ENCODE data around the gene PKP1. TPM values are rescaled to one million over a fixed set of nuclear protein-coding genes. Genes with fewer than 3 reads are reported as not detected.

PKP1 gene
- total RNA-seq, 4 donors from 2014 or later = 0.11 to 0.94 (median 0.54) TPM; not detected in 1

DNA sequence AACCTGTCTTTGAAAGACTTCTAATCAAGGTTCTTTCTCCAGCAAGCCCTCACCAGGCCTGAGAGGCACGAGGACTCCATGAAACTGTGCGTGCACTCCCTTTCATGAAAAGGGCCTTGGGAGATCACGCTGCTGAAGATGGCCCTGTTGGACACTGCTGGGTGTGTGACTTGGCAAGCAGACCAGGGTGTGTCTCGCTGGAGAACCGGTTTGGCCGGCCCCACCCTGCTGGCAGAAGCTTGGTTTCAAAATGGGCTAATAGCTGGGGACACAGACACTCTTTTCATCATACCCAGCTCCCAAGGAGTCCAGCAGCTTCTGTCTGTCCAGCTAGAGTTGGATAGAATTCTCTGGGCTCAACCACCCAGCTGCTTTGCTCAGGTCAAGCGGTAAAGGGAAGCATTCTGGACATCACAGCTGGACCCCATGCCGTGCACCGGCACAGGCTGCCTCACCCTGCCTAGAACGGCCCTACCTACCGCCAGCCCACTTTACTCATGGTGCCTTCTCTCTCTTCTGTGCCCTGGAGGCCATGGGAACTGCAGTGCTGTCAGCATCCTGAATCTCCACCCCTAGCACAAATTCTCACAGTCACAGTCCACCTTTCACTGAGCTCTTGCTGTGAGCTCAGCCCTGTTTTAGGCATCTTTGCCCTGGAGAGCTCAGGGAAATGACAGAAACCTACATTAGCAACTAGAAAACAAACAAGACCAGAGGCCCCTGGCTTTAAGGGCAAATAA, 24.6 kb downstream of the PKP1 start:
- no peak overlapping the region for H3K27ac ChIP-seq
- no peaks in the 10 kb centered on the region for H3K27me3 ChIP-seq
- no peaks in the 10 kb centered on the region for H3K9me3 ChIP-seq
- H3K4me1 ChIP-seq = peaks cover 7 to 64% of the 10 kb centered on the region in 2 donors
- intact Hi-C loops (cut with DNase I) = no loop called here
- 79 to 83% methylated on average over 1 to 11 of the region's 11 CpGs for WGBS, 2 donors
- TF ChIP-seq, protein P1, sequence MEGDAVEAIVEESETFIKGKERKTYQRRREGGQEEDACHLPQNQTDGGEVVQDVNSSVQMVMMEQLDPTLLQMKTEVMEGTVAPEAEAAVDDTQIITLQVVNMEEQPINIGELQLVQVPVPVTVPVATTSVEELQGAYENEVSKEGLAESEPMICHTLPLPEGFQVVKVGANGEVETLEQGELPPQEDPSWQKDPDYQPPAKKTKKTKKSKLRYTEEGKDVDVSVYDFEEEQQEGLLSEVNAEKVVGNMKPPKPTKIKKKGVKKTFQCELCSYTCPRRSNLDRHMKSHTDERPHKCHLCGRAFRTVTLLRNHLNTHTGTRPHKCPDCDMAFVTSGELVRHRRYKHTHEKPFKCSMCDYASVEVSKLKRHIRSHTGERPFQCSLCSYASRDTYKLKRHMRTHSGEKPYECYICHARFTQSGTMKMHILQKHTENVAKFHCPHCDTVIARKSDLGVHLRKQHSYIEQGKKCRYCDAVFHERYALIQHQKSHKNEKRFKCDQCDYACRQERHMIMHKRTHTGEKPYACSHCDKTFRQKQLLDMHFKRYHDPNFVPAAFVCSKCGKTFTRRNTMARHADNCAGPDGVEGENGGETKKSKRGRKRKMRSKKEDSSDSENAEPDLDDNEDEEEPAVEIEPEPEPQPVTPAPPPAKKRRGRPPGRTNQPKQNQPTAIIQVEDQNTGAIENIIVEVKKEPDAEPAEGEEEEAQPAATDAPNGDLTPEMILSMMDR (IDR thresholded peaks at IDR 0.05) = no peak
- TF ChIP-seq POLR2A (IDR thresholded peaks at IDR 0.05) = no peak
- DNase-seq = peak in 1 of 2 donors; percentile 30
- no peaks in the 10 kb centered on the region for H3K36me3 ChIP-seq
- no peak overlapping the region for H3K4me3 ChIP-seq (replicated peaks in 1 of 3)

DNA sequence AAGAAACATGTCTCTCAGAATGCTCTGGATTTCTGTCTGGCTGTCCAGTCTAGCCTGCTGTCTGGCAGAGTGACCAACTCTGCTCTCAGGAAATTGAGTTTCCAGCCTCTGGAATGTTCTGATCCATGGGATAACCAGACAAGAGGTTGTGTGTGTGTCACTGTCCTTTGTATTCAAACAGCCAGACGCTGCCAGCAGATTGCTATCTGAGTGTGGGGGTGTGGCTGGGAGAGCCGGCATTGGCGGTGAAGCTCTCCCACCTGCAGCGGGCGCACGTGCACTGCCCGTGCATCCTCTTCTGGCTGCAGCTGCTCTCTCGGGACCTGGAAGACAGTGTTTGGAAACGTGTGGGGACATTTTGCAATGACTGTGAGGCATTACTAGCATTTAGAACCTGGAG, 26.1 kb downstream of the PKP1 start:
- Histone ChIP-seq H3K9me3 (no peaks in the 10 kb centered on the region), H3K4me3 (replicated peaks in 1 of 3) (no peak overlapping the region), H3K36me3 (no peaks in the 10 kb centered on the region), H3K27me3 (no peaks in the 10 kb centered on the region), H3K4me1 (peaks cover 7 to 55% of the 10 kb centered on the region in 2 donors), H3K27ac (peak overlapping the region in 2 of 3 donors; percentile 31 to 45)
- TF ChIP-seq, protein P1 (IDR thresholded peaks at IDR 0.05) = peak in 3 of 6 experiments; percentile 27 to 39 (median 28)
- TF ChIP-seq POLR2A (IDR thresholded peaks at IDR 0.05) = no peak
- DNase-seq = peak; percentile 84 to 88
- WGBS, 2 donors = 3 to 4% methylated on average over 8 to 9 of the region's 9 CpGs
- intact Hi-C loops (cut with DNase I) = no loop called here

DNA sequence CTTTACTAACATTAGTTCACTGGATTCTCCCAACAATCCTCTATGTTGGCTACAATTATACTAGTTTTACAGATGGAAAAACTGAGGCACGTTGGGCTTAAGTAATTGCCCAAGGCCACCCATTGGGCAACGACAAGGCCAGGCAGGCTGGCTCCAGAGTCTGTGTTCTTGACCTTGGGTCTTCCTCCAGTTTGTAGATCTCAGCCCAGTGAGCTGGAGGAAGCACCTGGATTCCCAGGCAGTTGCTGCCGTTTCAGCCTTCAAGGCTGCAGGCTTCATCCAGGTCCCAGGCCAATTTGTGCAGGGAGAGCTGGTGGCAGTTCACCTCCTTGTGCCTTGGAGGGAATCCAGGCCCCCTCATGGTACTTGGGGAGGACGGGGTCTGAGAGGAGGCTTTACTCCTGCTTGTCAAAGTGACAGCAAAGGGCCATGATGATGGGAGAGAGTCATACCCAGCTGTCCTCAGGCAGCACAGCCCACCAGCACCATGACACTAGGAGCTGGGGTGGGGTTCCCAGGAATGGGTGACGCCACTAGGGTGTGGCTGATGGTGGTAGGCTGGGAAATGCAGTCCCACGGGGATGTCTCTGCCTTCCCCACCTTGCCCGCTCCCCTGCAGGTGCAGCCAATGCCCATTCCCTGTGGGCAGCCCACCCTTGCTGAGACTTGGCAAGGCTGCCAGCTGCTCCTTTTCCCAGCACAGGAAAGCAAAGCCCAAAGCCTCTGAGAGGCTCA, 27.1 kb downstream of the PKP1 start:
- 73 to 76% methylated on average over 5 to 7 of the region's 7 CpGs for WGBS, 2 donors
- intact Hi-C loops (cut with DNase I) = no loop called here
- DNase-seq = no peak
- TF ChIP-seq, protein P1 (IDR thresholded peaks at IDR 0.05) = no peak
- no peak for TF ChIP-seq POLR2A (IDR thresholded peaks at IDR 0.05)
- H3K36me3 ChIP-seq = no peaks in the 10 kb centered on the region
- H3K27me3 ChIP-seq = no peaks in the 10 kb centered on the region
- H3K4me1 ChIP-seq = peaks cover 7 to 52% of the 10 kb centered on the region in 2 donors
- no peaks in the 10 kb centered on the region for H3K9me3 ChIP-seq
- H3K4me3 ChIP-seq (replicated peaks in 1 of 3) = no peak overlapping the region
- H3K27ac ChIP-seq = no peak overlapping the region

DNA sequence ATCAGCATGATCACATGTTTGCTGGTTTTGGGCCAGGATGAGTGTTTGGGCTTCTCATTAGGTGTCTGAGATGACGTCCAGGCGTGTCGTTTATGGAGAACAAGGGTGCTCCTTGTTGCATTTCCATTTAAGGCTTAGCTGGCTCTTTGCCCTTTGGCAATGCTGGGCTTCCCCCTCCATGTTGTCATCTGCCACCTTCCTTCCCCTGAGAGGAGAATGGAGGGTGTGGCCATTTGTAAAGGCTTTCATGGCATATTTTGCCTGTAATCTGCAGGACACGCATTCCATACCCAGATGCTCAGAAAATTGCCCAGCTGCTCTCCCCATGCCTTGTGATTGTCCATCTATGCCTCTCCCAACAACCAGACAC, 27.7 kb downstream of the PKP1 start:
- Histone ChIP-seq H3K27me3 (no peaks in the 10 kb centered on the region), H3K4me1 (peaks cover 7 to 48% of the 10 kb centered on the region in 2 donors), H3K4me3 (replicated peaks in 1 of 3) (no peak overlapping the region), H3K27ac (no peak overlapping the region), H3K9me3 (no peaks in the 10 kb centered on the region), H3K36me3 (no peaks in the 10 kb centered on the region)
- intact Hi-C loops (cut with DNase I) = no loop called here
- WGBS, 2 donors = 54 to 90% methylated on average over 1 to 4 of the region's 4 CpGs
- no peak for TF ChIP-seq POLR2A (IDR thresholded peaks at IDR 0.05)
- TF ChIP-seq, protein P1 (IDR thresholded peaks at IDR 0.05) = no peak
- no peak for DNase-seq
